Activated CD4-positive, alpha-beta T cell treated with anti-CD3 and anti-CD28 coated beads for 4 hours (primary cell): ENCODE measurements around the gene TSPAN17.
"Not testable (repeated sequence)": the region's sequence is repeated elsewhere in the genome, so short reads cannot be mapped to it uniquely, and the experiment has no call there.

Experiments used
- DNase-seq, 2 donors: peaks; one replicate each; pipeline ENCODE4 v3.0.0-alpha.2; 2020

Gene TSPAN17

GRCh38 chr5:176687247-176687646 lies 40.0 kb downstream of the TSPAN17 start:
- no peak for DNase-seq

GRCh38 chr5:176687881-176688280 lies 40.6 kb downstream of the TSPAN17 start:
- DNase-seq: no peak

GRCh38 chr5:176690911-176691310 lies 43.6 kb downstream of the TSPAN17 start:
- DNase-seq: no peak

GRCh38 chr5:176691524-176691923 lies 44.2 kb downstream of the TSPAN17 start:
- DNase-seq: no peak

- no peak for DNase-seq
Measured at GRCh38 chr5:176692326-176692725, 45.0 kb downstream of the TSPAN17 start.

- DNase-seq: no peak
Measured at GRCh38 chr5:176692839-176693476, 45.7 kb downstream of the TSPAN17 start.

- DNase-seq: no peak
Measured at GRCh38 chr5:176693477-176693851, 46.2 kb downstream of the TSPAN17 start.

- DNase-seq: no peak
Measured at GRCh38 chr5:176694146-176694545, 46.9 kb downstream of the TSPAN17 start.

GRCh38 chr5:176694631-176695030 lies 47.3 kb downstream of the TSPAN17 start:
- no peak for DNase-seq

GRCh38 chr5:176695073-176695472 lies 47.8 kb downstream of the TSPAN17 start:
- no peak for DNase-seq

GRCh38 chr5:176697267-176697933 lies 50.1 kb downstream of the TSPAN17 start:
- no peak for DNase-seq

GRCh38 chr5:176697934-176698538 lies 50.8 kb downstream of the TSPAN17 start:
- DNase-seq: no peak

- DNase-seq: not testable (repeated sequence)
Measured at GRCh38 chr5:176699446-176699845, 52.2 kb downstream of the TSPAN17 start.

GRCh38 chr5:176700239-176700847 lies 53.1 kb downstream of the TSPAN17 start:
- DNase-seq: no peak

- DNase-seq: no peak
Measured at GRCh38 chr5:176702671-176703641, 55.7 kb downstream of the TSPAN17 start.

GRCh38 chr5:176703857-176704256 lies 56.6 kb downstream of the TSPAN17 start:
- no peak for DNase-seq

- no peak for DNase-seq
Measured at GRCh38 chr5:176704355-176704754, 57.1 kb downstream of the TSPAN17 start.

- DNase-seq: no peak
Measured at GRCh38 chr5:176704817-176705216, 57.5 kb downstream of the TSPAN17 start.
